ENCODE results near the gene ANP32E. TPM values are rescaled to one million over a fixed set of nuclear protein-coding genes. Genes with fewer than 3 reads are reported as not detected.

Gene ANP32E
- total RNA-seq, 3 donors from 2014 or later: 16.5 to 21.6 (median 18.6) TPM

- H3K27ac ChIP-seq: no peak overlapping the region
- TF ChIP-seq POLR2AphosphoS5 (IDR thresholded peaks at IDR 0.05): no peak
- TF ChIP-seq CTCF (IDR thresholded peaks at IDR 0.05): no peak
- intact Hi-C loops (cut with DNase I; ENCODE audit: low total_unique reads): no loop called here
Observed at GRCh38 chr1:150185481-150185880, 50.4 kb downstream of the ANP32E start.

GRCh38 chr1:150183061-150183460 is 52.9 kb downstream of the ANP32E start:
- Histone ChIP-seq H3K27ac (no peak overlapping the region), H3K4me1 (no peaks in the 10 kb centered on the region), H3K9me3 (no peaks in the 10 kb centered on the region), H3K27me3 (no peaks in the 10 kb centered on the region), H3K36me3 (no peaks in the 10 kb centered on the region), H3K4me3 (no peak overlapping the region)
- no peak for TF ChIP-seq CTCF (IDR thresholded peaks at IDR 0.05)
- no peak for TF ChIP-seq POLR2AphosphoS5 (IDR thresholded peaks at IDR 0.05)
- TF ChIP-seq POLR2A (IDR thresholded peaks at IDR 0.05): no peak
- no peak for DNase-seq (ENCODE audit: low spot score in 2 of 2)
- intact Hi-C loops (cut with DNase I; ENCODE audit: low total_unique reads): no loop called here

More at GRCh38 chr1:150185481-150185880, 50.4 kb downstream of the ANP32E start:
- H3K4me3 ChIP-seq: no peak overlapping the region
- no peaks in the 10 kb centered on the region for H3K9me3 ChIP-seq
- no peaks in the 10 kb centered on the region for H3K4me1 ChIP-seq
- H3K36me3 ChIP-seq: no peaks in the 10 kb centered on the region
- no peak for DNase-seq (ENCODE audit: low spot score in 2 of 2)
- no peaks in the 10 kb centered on the region for H3K27me3 ChIP-seq

GRCh38 chr1:150182247-150182646 is 53.7 kb downstream of the ANP32E start:
- intact Hi-C loops (cut with DNase I; ENCODE audit: low total_unique reads): no loop called here
- Histone ChIP-seq H3K27me3 (no peaks in the 10 kb centered on the region), H3K4me3 (no peak overlapping the region), H3K9me3 (no peaks in the 10 kb centered on the region), H3K4me1 (no peaks in the 10 kb centered on the region), H3K27ac (no peak overlapping the region), H3K36me3 (no peaks in the 10 kb centered on the region)
- DNase-seq (ENCODE audit: low spot score in 2 of 2): no peak
- no peak for TF ChIP-seq POLR2A (IDR thresholded peaks at IDR 0.05)
- TF ChIP-seq CTCF (IDR thresholded peaks at IDR 0.05): no peak
- no peak for TF ChIP-seq POLR2AphosphoS5 (IDR thresholded peaks at IDR 0.05)

GRCh38 chr1:150180474-150180873 is 55.4 kb downstream of the ANP32E start:
- TF ChIP-seq POLR2A (IDR thresholded peaks at IDR 0.05): no peak
- no peak for TF ChIP-seq CTCF (IDR thresholded peaks at IDR 0.05)
- TF ChIP-seq POLR2AphosphoS5 (IDR thresholded peaks at IDR 0.05): no peak
- no peaks in the 10 kb centered on the region for H3K36me3 ChIP-seq
- DNase-seq (ENCODE audit: low spot score in 2 of 2): no peak
- H3K9me3 ChIP-seq: no peaks in the 10 kb centered on the region
- no peaks in the 10 kb centered on the region for H3K4me1 ChIP-seq
- no peaks in the 10 kb centered on the region for H3K27me3 ChIP-seq
- intact Hi-C loops (cut with DNase I; ENCODE audit: low total_unique reads): no loop called here
- H3K4me3 ChIP-seq: no peak overlapping the region
- H3K27ac ChIP-seq: no peak overlapping the region

GRCh38 chr1:150179867-150180266 is 56.0 kb downstream of the ANP32E start:
- TF ChIP-seq CTCF (IDR thresholded peaks at IDR 0.05) (no peak), POLR2AphosphoS5 (IDR thresholded peaks at IDR 0.05) (no peak), POLR2A (IDR thresholded peaks at IDR 0.05) (no peak)
- Histone ChIP-seq H3K27ac (no peak overlapping the region), H3K9me3 (no peaks in the 10 kb centered on the region), H3K4me3 (no peak overlapping the region), H3K27me3 (no peaks in the 10 kb centered on the region), H3K4me1 (no peaks in the 10 kb centered on the region), H3K36me3 (no peaks in the 10 kb centered on the region)
- intact Hi-C loops (cut with DNase I; ENCODE audit: low total_unique reads): no loop called here
- no peak for DNase-seq (ENCODE audit: low spot score in 2 of 2)
